CD14-positive monocyte (primary cell): ENCODE results near the gene IRF2BP2. TPM values are rescaled to one million over a fixed set of nuclear protein-coding genes. Genes with fewer than 3 reads are reported as not detected.
A peak's percentile ranks its signal among the peaks of the same experiment; 100 is the strongest.

Experiments
- DNase-seq, 3 donors: peaks; one replicate each; pipeline ENCODE4 v3.0.0-alpha.2; 2011 to 2022
- H2AFZ ChIP-seq: 2 replicates; pipeline ENCODE4 v1.6.0; 2012; ENCODE audit warnings: mild to moderate bottlenecking, low read depth, low read length, inconsistent platforms; ENCODE audit not compliant: insufficient read depth, poor library complexity, severe bottlenecking
- H3K27ac ChIP-seq, 2 donors: 1 replicate in 1 of 2; 2 replicates in 1 of 2; pipeline ENCODE4 v1.5.1; 2012 to 2013; ENCODE audit warnings: low read length in 2 of 2, control low read depth in 1 of 2, inconsistent platforms in 1 of 2, low read depth in 1 of 2, mild to moderate bottlenecking in 1 of 2
- H3K27me3 ChIP-seq, 2 donors: one replicate each; pipeline versions ENCODE4 v1.6.0 to v1.6.1; 2011 to 2013; ENCODE audit warnings: low read length in 2 of 2; ENCODE audit not compliant: control insufficient read depth in 2 of 2, insufficient read depth in 2 of 2
- H3K36me3 ChIP-seq, 2 donors: replicated peaks in 1 of 2; 1 replicate in 1 of 2; 2 replicates in 1 of 2; pipeline versions ENCODE4 v1.5.1 to v1.6.1; 2012 to 2013; ENCODE audit warnings: low read length in 2 of 2, control low read depth in 1 of 2, inconsistent platforms in 1 of 2, mild to moderate bottlenecking in 1 of 2; ENCODE audit not compliant: insufficient read depth in 2 of 2, control insufficient read depth in 1 of 2
- H3K4me1 ChIP-seq, 2 donors: 1 replicate in 1 of 2; 2 replicates in 1 of 2; pipeline versions ENCODE4 v1.5.1 to v1.6.1; 2012 to 2013; ENCODE audit warnings: low read length in 2 of 2, control low read depth in 1 of 2, inconsistent platforms in 1 of 2, mild to moderate bottlenecking in 1 of 2, moderate library complexity in 1 of 2; ENCODE audit not compliant: insufficient read depth in 2 of 2, control insufficient read depth in 1 of 2
- H3K4me2 ChIP-seq: replicated peaks from 2 replicates; pipeline ENCODE3; 2012; ENCODE audit warnings: low read length, moderate library complexity, mild to moderate bottlenecking; ENCODE audit not compliant: poor library complexity, severe bottlenecking; ENCODE audit errors: extremely low read depth
- H3K4me3 ChIP-seq, 3 experiments: fragments of 200-600 bp in 1 of 3; sonication (generic) in 1 of 3; replicated peaks in 1 of 3; 1 replicate in 2 of 3; 2 replicates in 1 of 3; pipeline ENCODE4 v1.5.1; 2011 to 2013; ENCODE audit warnings: low read length in 3 of 3, mild to moderate bottlenecking in 3 of 3, control low read depth in 2 of 3, low read depth in 2 of 3, inconsistent platforms in 1 of 3, moderate library complexity in 1 of 3
- H3K79me2 ChIP-seq: 2 replicates; pipeline ENCODE4 v1.6.0; 2012; ENCODE audit warnings: mild to moderate bottlenecking, control low read depth, inconsistent platforms, low read length, moderate library complexity; ENCODE audit not compliant: insufficient read depth
- H3K9ac ChIP-seq: 2 replicates; pipeline ENCODE4 v1.6.0; 2017; ENCODE audit warnings: low read length, mild to moderate bottlenecking; ENCODE audit not compliant: insufficient read depth, poor library complexity, severe bottlenecking
- H3K9me3 ChIP-seq, 2 donors: replicated peaks in 1 of 2; 1 replicate in 1 of 2; 2 replicates in 1 of 2; pipeline versions ENCODE4 v1.5.1 to v1.6.1; 2012 to 2013; ENCODE audit warnings: low read length in 2 of 2, control low read depth in 1 of 2; ENCODE audit not compliant: control insufficient read depth in 1 of 2, insufficient read depth in 1 of 2
- H4K20me1 ChIP-seq: 2 replicates; pipeline ENCODE4 v1.6.0; 2012; ENCODE audit warnings: mild to moderate bottlenecking, low read length, control low read depth, moderate library complexity; ENCODE audit not compliant: insufficient read depth
- H3K27ac Mint-ChIP-seq, 7 donors: one replicate each; pipeline ENCODE4 v1.8.0; 2020; ENCODE audit warnings: mild to moderate bottlenecking in 7 of 7, mixed read lengths in 7 of 7, moderate library complexity in 6 of 7, inconsistent platforms in 2 of 7
- H3K27me3 Mint-ChIP-seq, 3 donors: one replicate each; pipeline ENCODE4 v1.8.0; 2021 to 2022; ENCODE audit warnings: low read depth in 3 of 3, mild to moderate bottlenecking in 3 of 3, mixed read lengths in 3 of 3, moderate library complexity in 3 of 3, inconsistent platforms in 1 of 3
- H3K36me3 Mint-ChIP-seq, 2 donors: one replicate each; pipeline ENCODE4 v1.8.0; 2020; ENCODE audit warnings: mixed read lengths in 2 of 2, inconsistent platforms in 1 of 2, mild to moderate bottlenecking in 1 of 2
- H3K4me1 Mint-ChIP-seq: one replicate; pipeline ENCODE4 v1.8.0; 2020; ENCODE audit warnings: mild to moderate bottlenecking, mixed read lengths
- H3K4me3 Mint-ChIP-seq, 2 donors: one replicate each; pipeline ENCODE4 v1.8.0; 2020; ENCODE audit warnings: mild to moderate bottlenecking in 2 of 2, mixed read lengths in 2 of 2, moderate library complexity in 1 of 2
- H3K9me3 Mint-ChIP-seq, 7 donors: one replicate each; pipeline ENCODE4 v1.8.0; 2020 to 2022; ENCODE audit warnings: mixed read lengths in 7 of 7, mild to moderate bottlenecking in 6 of 7, moderate library complexity in 6 of 7, inconsistent platforms in 2 of 7
- CTCF ChIP-seq: fragments of 200-600 bp; IDR thresholded peaks from one replicate; pipeline ENCODE4 v1.8.0; 2022; ENCODE audit warnings: antibody characterized with exemption, mild to moderate bottlenecking
- WGBS: methylation state at CpG from one replicate; pipeline ENCODE4 v1.1.5; 2013; ENCODE audit warnings: missing lambda C conversion rate; ENCODE audit not compliant: insufficient coverage; 5-methylcytosine and 5-hydroxymethylcytosine counted together
- intact Hi-C, 2 donors: fragments of 100-400 bp; cut with micrococcal nuclease; formaldehyde crosslinking; loops; one replicate each; pipeline versions ENCODE4 v1.15.0 to v1.15.1; 2023
- polyA plus RNA-seq, 3 donors: library from polyadenylated mRNA; depleted of rRNA in 1 of 3; unstranded in 2 of 3; stranded (reverse) in 1 of 3; fragments of 300-500 nt in 2 of 3; fragments of >200 nt in 1 of 3; fragmentation: Illumina TruSeq in 2 of 3; gene quantifications; 1 replicate in 2 of 3; 2 replicates in 1 of 3; pipeline ENCODE4 v1.2.3, GENCODE V29; 2012 to 2021

IRF2BP2 gene
- polyA plus RNA-seq, 3 donors, result 22.4 to 656 (median 22.6) TPM

GRCh38 chr1:234617131-234617985, 7.4 kb upstream of the IRF2BP2 start:
- Histone ChIP-seq H3K27me3 (no peaks in the 10 kb centered on the region), H3K4me2 (no peak overlapping the region), H4K20me1 (no peaks in the 10 kb centered on the region), H3K9ac (no peak overlapping the region), H3K4me1 (peaks cover 46 to 76% of the 10 kb centered on the region in 2 donors), H3K9me3 (no peaks in the 10 kb centered on the region), H3K36me3 (no peaks in the 10 kb centered on the region), H2AFZ (no peak overlapping the region), H3K4me3 (no peak overlapping the region), H3K79me2 (no peaks in the 10 kb centered on the region), H3K27ac (no peak overlapping the region)
- TF ChIP-seq CTCF, result no peak
- H3K36me3 Mint-ChIP-seq, result no peaks in the 10 kb centered on the region
- H3K27me3 Mint-ChIP-seq, result no peaks in the 10 kb centered on the region
- no peak for DNase-seq
- H3K4me3 Mint-ChIP-seq, result no peak overlapping the region
- 100% methylated on average over 1 of the region's 14 CpGs for WGBS
- H3K27ac Mint-ChIP-seq, result peak overlapping the region in 2 of 7 donors; percentile 25 to 55
- no peaks in the 10 kb centered on the region for H3K9me3 Mint-ChIP-seq
- peaks cover 59% of the 10 kb centered on the region for H3K4me1 Mint-ChIP-seq
- intact Hi-C loops, result no loop called here

- 30% methylated on average over 2 of the region's 2 CpGs for WGBS
- H3K36me3 Mint-ChIP-seq, result no peaks in the 10 kb centered on the region
- no peaks in the 10 kb centered on the region for H3K79me2 ChIP-seq
- no peak overlapping the region for H3K9ac ChIP-seq
- H3K27ac Mint-ChIP-seq, result no peak overlapping the region
- no peaks in the 10 kb centered on the region for H3K9me3 Mint-ChIP-seq
- no peaks in the 10 kb centered on the region for H3K27me3 ChIP-seq
- H3K4me2 ChIP-seq, result no peak overlapping the region
- intact Hi-C loops, result no loop called here
- H3K27me3 Mint-ChIP-seq, result no peaks in the 10 kb centered on the region
- peaks cover 53 to 83% of the 10 kb centered on the region in 2 donors for H3K4me1 ChIP-seq
- H3K4me1 Mint-ChIP-seq, result peaks cover 66% of the 10 kb centered on the region
- no peaks in the 10 kb centered on the region for H3K9me3 ChIP-seq
- H3K36me3 ChIP-seq, result no peaks in the 10 kb centered on the region
- H2AFZ ChIP-seq, result no peak overlapping the region
- H3K4me3 Mint-ChIP-seq, result no peak overlapping the region
- TF ChIP-seq CTCF, result no peak
- DNase-seq, result no peak
- peak overlapping the region in 1 of 2 donors; percentile 28 for H3K27ac ChIP-seq
- H4K20me1 ChIP-seq, result no peaks in the 10 kb centered on the region
- H3K4me3 ChIP-seq, result no peak overlapping the region
These were observed 6.7 kb upstream of the IRF2BP2 start for GRCh38 chr1:234616644-234617043.
